ENCODE results near the gene SKI.

SKI gene

DNA sequence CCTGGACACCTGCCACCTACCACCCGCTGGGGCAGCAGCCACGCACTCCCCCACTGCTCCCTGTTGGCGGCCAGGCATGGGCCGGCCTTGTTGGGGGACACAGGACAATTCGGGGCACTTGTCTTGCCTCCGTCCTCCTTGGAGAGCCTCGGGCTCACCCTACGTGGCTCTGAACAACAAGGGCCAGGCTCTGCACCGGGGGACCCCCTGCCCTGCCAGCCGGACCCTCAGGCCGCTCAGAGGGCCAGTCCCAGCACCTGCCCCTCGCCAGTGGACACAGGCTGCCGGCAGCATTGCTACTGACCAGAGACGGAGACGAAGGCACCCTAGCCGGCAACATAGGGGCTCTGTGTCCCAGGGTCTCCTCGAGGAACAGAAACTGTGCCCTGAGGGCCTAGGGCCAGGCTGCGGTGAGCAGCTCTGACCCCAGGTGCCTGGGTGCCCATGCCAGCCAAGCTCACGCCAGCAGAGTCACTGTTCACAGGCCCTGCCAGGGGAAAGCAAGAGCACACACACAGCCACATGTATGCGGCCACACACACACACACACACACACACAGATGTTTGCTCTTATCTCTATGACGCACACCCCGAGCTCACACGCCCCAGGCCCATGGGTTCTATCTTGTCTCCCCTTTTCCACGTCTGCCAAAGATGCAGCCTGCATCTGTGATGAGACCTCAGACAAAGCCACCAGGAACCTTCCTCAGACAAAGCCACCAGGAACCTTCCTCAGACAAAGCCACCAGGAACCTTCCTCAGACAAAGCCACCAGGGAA is 117.4 kb downstream of the SKI start:
- no peak for DNase-seq

DNA sequence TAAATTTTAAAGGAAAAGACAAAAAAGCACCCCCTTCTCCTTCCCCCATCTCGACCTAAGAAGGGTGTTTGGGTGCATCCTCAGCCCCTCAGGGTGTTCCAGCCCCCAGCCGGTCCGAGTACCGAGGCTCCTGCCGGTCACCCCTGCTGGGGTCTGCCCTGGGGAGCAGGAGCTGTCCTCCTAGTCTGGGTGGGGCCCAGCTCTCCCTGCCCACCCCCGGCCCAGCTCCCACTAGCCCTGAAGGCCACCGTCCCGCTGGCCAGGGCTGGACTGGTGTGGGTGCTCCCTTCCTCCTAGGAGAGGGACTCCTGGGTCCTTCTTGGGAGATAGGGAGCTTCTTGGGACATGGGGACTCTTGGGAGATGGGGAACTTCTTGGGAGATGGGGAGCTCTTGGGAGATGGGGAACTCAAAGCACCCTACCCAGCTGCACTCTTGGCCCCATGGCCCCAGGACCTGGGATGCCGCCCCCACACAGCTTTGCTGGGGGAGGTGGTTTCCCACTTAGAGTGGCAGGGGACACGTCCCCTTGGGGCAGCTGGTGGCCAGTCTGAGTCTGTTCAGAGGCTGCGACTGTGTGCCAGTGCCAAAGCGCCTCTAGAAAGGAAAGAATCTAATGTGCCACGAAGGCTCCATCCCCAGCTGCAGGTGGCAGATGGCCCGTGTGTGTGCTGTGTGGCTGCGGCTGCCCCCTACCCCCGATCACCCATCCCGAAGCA is 118.7 kb downstream of the SKI start:
- DNase-seq, result no peak

- no peak for DNase-seq
Measured at GRCh38 chr1:2347409-2347785, 119.3 kb downstream of the SKI start.

GRCh38 chr1:2347896-2348295 is 119.8 kb downstream of the SKI start:
- no peak for DNase-seq

- no peak for DNase-seq
Measured at GRCh38 chr1:2348346-2349325, 120.5 kb downstream of the SKI start.

- no peak for DNase-seq
Measured at GRCh38 chr1:2349806-2350205, 121.7 kb downstream of the SKI start.

GRCh38 chr1:2350501-2350900 is 122.4 kb downstream of the SKI start:
- DNase-seq, result no peak

- DNase-seq, result no peak
Measured at GRCh38 chr1:2350911-2351655, 123.0 kb downstream of the SKI start.

- DNase-seq, result no peak
Measured at GRCh38 chr1:2351723-2352122, 123.6 kb downstream of the SKI start.

DNA sequence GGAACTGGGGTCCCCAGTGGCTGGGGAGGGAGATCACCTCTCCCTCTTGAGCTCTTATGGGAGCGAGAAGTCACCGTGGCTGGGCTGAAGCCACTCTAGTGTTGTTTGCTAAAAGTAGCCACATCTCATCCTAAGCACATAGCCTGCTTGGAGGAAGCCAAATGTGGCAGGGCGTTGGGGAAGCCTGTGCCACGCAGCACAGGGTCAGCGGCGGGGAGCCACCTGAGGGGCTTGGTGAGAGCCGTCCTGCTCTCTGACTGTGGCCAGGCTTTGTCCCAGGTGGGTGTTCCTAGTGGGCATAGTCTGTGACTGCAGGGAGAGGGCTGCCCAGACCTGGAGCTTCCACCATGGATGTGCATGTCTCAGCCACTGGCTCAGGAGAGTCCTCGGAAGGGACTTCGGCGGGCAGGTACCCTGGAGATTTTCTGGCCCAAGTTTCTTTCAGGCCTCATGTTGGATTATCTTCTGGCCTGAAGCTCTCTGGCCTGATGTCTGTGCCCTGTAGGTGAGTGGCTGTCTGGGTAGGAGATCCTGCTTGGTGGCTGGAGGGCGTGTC is 124.3 kb downstream of the SKI start:
- DNase-seq, result no peak

- DNase-seq, result no peak
Measured at GRCh38 chr1:2352897-2353550, 124.9 kb downstream of the SKI start.

DNA sequence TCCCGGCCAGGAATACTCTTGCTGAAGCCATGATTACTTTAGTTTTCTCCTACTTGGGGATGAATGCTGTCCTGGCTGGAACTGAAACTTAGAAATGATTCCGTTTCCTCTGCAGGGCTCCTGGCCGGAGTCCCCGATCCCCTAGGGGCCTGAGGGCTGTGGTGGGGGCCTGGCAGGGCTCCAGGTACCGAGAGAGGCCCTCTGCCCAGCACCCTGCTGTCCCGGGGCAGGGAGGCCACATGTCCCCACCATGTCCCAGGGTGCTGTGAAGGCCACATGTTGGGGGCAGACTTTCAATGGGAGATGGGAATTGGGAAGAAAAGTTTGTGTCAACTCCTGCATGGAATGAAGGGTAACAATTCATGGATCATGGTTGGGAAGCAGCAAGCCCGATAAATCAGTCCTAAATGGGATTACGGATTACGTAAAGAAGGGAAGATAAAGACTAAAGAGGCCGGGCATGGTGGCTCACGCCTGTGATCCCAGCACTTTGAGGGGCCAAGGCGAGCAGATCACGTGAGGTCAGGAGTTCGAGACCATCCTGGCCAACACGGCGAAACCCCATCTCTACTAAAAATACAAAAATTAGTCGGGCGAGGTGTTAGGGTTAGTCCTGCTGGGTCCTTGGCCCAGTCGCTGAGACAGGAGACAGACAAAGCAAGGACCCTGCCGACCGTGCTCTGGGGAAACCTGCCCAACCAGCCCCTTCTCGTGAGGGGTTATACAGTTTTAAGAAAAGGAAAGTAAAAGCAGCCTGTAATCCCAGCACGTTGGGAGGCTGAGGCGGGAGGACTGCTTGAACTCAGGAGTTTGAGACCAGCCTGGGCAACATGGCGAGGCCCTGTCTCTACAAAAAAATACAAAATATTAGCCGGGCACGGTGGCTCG is 125.7 kb downstream of the SKI start:
- no peak for DNase-seq

- no peak for DNase-seq
Measured at GRCh38 chr1:2354511-2355372, 126.6 kb downstream of the SKI start.

GRCh38 chr1:2355373-2356261 is 127.5 kb downstream of the SKI start:
- DNase-seq, result no peak

DNA sequence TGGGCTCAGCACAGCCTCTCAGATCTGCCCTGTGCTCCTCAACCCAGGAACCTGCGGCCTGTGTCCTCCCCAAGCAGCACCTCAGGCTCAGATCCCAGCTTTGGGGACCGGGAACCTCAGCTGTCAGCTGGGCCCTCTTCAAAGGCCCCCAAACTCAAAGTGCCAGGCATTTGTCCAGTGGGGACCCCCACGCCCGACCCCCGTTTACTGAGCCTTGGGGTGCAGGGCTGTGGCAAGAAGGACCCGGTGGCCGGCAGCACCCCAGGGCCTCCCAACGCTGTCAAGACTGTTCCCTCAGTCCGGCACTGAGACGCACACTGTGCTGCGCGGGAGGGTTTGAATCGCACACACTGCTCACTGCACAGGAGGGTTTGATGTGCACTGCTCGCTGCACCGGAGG is 128.3 kb downstream of the SKI start:
- no peak for DNase-seq

DNA sequence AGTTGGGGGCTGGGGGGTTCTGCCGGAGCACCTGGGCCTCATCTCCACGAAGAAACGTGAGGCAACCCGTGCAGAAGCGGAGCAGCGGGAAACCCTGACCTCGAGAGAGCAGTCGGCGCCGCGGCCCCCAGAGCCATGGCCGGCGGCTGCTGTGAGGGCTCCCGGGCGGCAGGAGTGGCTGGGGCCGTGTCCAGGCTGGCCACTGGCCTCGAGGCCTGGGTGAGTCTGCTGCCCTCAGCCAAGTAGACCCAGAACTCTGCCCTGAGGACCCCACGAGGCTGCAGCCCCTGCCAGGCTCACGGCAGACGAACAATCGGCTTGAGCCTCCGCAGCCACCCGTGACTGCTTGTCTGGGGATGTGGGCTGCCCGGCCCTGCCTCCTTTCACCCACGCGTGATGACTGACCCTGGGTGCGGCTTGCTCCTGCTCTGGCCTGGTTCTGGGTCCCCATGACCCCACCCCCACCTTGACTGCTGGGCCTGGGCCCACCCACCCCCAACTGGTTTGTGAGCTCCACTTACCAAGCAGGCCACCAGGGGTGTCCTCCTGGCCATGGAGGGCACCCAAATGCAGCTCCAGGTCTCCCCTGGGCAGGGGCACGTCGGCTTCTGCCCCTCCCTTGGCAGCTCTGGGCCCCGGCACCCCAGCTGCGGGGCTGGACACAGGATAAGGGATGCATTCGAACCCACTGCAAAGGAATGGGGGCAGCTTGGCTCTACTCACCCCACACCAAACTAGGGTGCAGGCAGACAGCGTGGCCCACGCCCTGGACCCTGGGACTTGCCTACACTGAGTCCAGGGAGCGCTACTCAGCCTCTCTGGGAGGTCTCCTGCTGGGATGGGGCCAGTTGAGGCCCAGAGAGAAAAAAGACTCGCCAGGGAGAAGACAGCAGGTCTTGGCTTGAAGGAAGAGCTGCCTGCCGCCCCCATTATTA is 129.1 kb downstream of the SKI start:
- no peak for DNase-seq

DNA sequence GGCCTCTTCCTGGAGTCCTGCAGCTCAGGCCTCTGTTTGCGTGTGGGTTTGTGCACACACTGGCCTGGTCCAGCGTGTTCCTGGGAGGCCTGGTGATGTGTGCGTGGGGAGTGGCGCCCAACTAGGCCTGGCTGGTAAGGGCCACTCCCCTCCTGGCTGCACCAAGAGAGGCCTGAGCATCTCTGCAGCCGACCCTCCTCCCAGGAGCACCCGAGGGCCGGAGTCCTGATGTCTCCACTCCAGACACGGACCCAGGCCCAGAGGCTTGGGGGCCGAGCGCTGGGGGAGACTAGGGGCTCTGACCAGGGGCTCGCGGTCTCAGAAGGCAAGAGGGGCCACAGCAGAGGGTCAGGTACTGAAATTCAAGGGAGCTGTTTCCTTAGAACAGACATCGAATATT is 130.0 kb downstream of the SKI start:
- no peak for DNase-seq
